ENCODE results near the gene MYO18B. TPM values are rescaled to one million over a fixed set of nuclear protein-coding genes. Genes with fewer than 3 reads are reported as not detected.

The MYO18B gene
- polyA plus RNA-seq, 1 donor (not counting 4 experiments of a cell fraction or from before 2014, with no cell fraction given) = not detected

DNA sequence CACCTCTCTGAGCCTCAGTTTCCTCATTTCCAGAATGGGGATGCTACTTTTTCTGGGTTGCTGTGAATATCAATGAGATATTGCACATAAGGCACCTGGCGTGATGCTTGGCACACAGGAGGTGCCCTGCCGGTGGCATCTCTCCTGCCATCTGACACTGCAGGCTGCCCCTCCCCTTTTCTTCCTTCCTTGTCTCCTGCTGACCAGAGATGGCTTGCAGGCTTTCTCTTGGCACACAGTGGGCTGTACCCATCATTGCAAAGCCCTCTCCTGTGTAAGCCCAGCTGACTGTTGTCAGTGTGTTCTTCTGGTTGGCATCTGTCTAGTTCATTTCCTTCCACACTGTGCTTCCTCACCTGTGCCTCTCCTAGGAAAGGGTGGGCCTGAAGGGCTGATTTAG, 91.7 kb downstream of the MYO18B start:
- Histone ChIP-seq H3K9ac (ENCODE audit: control insufficient read depth, extremely low read depth, insufficient read depth, low read length) (no peak overlapping the region), H2AFZ (ENCODE audit: control insufficient read depth, low read length) (no peak overlapping the region), H3K27me3 (ENCODE audit: control insufficient read depth, extremely low read depth, insufficient read depth, low read length) (no peaks in the 10 kb centered on the region), H3K4me3 (ENCODE audit: control insufficient read depth in 2 of 3, extremely low read depth in 1 of 3, insufficient read depth in 2 of 3, low read depth in 1 of 3, low read length in 3 of 3) (no peak overlapping the region), H3K36me3 (ENCODE audit: control insufficient read depth in 2 of 2, extremely low read depth in 1 of 2, insufficient read depth in 2 of 2, low read length in 2 of 2) (no peaks in the 10 kb centered on the region), H3K9me1 (ENCODE audit: control insufficient read depth, extremely low read depth, insufficient read depth, low read length) (no peaks in the 10 kb centered on the region), H3K4me1 (ENCODE audit: control insufficient read depth, extremely low read depth, insufficient read depth, low read length) (no peaks in the 10 kb centered on the region), H3K27ac (ENCODE audit: control insufficient read depth, insufficient read depth, low read length) (no peak overlapping the region), H3K79me2 (ENCODE audit: control insufficient read depth, insufficient read depth, low read length) (no peaks in the 10 kb centered on the region), H3K4me2 (ENCODE audit: control insufficient read depth, extremely low read depth, insufficient read depth, low read depth, low read length) (no peak overlapping the region), H3K9me3 (ENCODE audit: control insufficient read depth, low read depth, low read length) (no peaks in the 10 kb centered on the region), H4K20me1 (ENCODE audit: control insufficient read depth, extremely low read depth, insufficient read depth, low read length) (no peaks in the 10 kb centered on the region)
- TF ChIP-seq, protein P1, sequence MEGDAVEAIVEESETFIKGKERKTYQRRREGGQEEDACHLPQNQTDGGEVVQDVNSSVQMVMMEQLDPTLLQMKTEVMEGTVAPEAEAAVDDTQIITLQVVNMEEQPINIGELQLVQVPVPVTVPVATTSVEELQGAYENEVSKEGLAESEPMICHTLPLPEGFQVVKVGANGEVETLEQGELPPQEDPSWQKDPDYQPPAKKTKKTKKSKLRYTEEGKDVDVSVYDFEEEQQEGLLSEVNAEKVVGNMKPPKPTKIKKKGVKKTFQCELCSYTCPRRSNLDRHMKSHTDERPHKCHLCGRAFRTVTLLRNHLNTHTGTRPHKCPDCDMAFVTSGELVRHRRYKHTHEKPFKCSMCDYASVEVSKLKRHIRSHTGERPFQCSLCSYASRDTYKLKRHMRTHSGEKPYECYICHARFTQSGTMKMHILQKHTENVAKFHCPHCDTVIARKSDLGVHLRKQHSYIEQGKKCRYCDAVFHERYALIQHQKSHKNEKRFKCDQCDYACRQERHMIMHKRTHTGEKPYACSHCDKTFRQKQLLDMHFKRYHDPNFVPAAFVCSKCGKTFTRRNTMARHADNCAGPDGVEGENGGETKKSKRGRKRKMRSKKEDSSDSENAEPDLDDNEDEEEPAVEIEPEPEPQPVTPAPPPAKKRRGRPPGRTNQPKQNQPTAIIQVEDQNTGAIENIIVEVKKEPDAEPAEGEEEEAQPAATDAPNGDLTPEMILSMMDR (optimal IDR thresholded peaks at IDR 0.05 in 1 of 3, IDR thresholded peaks at IDR 0.05 in 1 of 3, conservative IDR thresholded peaks at IDR 0.05 in 1 of 3; ENCODE audit: extremely low read depth in 1 of 3, insufficient read depth in 2 of 3, low read length in 3 of 3) = no peak
- TF ChIP-seq EZH2 (IDR thresholded peaks at IDR 0.05; ENCODE audit: low read length) = no peak
- DNase-seq (ENCODE audit: low read depth, low spot score) (no peak), FAIRE-seq (no peak)
- dilution Hi-C loops (cut with MboI; ENCODE audit: extremely low pct_ligation_motif_present, low sequenced_read_pairs) = no loop called here

DNA sequence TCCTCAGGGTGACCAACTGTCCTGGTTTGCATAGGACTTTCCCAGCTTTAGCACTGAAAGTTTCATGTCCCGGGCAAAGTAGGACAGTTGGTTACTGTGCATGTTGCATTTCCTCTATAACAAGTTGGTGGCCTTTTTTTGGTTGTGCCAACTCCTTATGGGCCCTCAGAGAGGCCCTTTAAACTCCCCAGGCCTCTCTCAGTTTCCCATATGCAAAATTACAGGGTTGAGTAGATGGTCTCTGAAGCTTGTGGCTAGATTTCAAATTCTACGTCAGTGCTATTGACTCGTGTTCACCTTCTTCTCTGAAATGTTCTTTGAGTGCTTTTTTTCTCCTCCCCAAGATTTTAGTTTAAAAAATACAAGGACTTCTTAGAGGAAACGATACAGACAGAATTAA, 92.5 kb downstream of the MYO18B start:
- no peak overlapping the region for H2AFZ ChIP-seq (ENCODE audit: control insufficient read depth, low read length)
- H3K9me1 ChIP-seq (ENCODE audit: control insufficient read depth, extremely low read depth, insufficient read depth, low read length) = no peaks in the 10 kb centered on the region
- TF ChIP-seq, protein P1 (optimal IDR thresholded peaks at IDR 0.05 in 1 of 3, IDR thresholded peaks at IDR 0.05 in 1 of 3, conservative IDR thresholded peaks at IDR 0.05 in 1 of 3; ENCODE audit: extremely low read depth in 1 of 3, insufficient read depth in 2 of 3, low read length in 3 of 3) = no peak
- FAIRE-seq (no peak), DNase-seq (ENCODE audit: low read depth, low spot score) (no peak)
- H3K4me2 ChIP-seq (ENCODE audit: control insufficient read depth, extremely low read depth, insufficient read depth, low read depth, low read length) = no peak overlapping the region
- H4K20me1 ChIP-seq (ENCODE audit: control insufficient read depth, extremely low read depth, insufficient read depth, low read length) = no peaks in the 10 kb centered on the region
- H3K9ac ChIP-seq (ENCODE audit: control insufficient read depth, extremely low read depth, insufficient read depth, low read length) = no peak overlapping the region
- H3K27me3 ChIP-seq (ENCODE audit: control insufficient read depth, extremely low read depth, insufficient read depth, low read length) = no peaks in the 10 kb centered on the region
- H3K9me3 ChIP-seq (ENCODE audit: control insufficient read depth, low read depth, low read length) = no peaks in the 10 kb centered on the region
- no peaks in the 10 kb centered on the region for H3K79me2 ChIP-seq (ENCODE audit: control insufficient read depth, insufficient read depth, low read length)
- dilution Hi-C loops (cut with MboI; ENCODE audit: extremely low pct_ligation_motif_present, low sequenced_read_pairs) = no loop called here
- H3K4me1 ChIP-seq (ENCODE audit: control insufficient read depth, extremely low read depth, insufficient read depth, low read length) = no peaks in the 10 kb centered on the region
- H3K4me3 ChIP-seq (ENCODE audit: control insufficient read depth in 2 of 3, extremely low read depth in 1 of 3, insufficient read depth in 2 of 3, low read depth in 1 of 3, low read length in 3 of 3) = no peak overlapping the region
- H3K27ac ChIP-seq (ENCODE audit: control insufficient read depth, insufficient read depth, low read length) = no peak overlapping the region
- H3K36me3 ChIP-seq (ENCODE audit: control insufficient read depth in 2 of 2, extremely low read depth in 1 of 2, insufficient read depth in 2 of 2, low read length in 2 of 2) = no peaks in the 10 kb centered on the region

Data from keratinocyte (primary cell).